A549 treated with GW870086 at 1 μM for 4 hours (cell line): ENCODE measurements around the gene ZKSCAN8. TPM values are rescaled to one million over a fixed set of nuclear protein-coding genes. Genes with fewer than 3 reads are reported as not detected.

Experiments used
- total RNA-seq: library from RNA; stranded (reverse); fragments of 200-300 nt; extraction: Qiagen RNA extraction; gene quantifications from 5 replicates; pipeline ENCODE4 v1.2.3, GENCODE V29; 2022; ENCODE audit warnings: low read depth

The ZKSCAN8 gene
- 2.7 to 5.8 TPM (median 5.4 TPM) in 5 replicates for total RNA-seq

DNA sequence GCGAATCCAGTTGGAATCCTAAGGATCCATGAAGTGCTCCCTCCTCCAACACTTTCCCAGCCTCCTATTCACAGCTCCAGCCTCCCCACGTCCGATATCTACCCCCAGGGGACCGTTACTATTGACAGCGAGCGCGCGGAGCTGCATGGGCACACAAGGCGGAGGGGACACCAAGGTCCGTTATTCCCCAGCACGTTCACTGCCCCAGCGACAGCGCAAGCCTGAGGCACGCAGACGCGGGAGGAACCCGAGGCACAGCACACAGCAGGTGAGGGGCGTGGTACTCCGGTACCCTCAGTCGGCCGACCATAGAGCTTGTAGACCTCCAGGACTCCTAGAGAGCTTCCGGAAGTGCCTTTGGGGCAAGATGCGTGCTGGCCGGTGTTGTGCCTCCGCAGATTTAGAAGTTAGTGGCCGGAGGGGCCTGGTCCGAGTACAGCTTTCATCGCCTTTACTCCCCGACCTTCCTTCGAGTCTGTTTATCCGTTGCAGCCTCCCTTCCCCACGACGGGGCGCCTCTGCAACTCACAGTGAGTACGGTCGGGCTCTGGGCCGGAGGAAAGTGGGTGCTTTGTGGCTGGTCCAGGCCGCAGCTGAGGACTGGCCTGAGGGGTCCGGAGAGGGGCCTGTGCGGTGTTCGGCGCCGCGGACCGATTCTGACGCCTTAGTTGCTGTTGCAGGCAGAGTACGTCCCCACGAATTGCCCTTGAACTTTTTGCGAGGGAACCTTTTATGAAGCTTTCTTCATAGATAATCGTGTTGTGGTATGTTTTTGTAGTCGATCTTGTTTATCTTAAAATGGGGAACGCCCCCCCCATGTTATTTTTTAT lies at the start of gene ZKSCAN8:
Gene ZKSCAN8 (plus strand): TSS at position 384 of the 830 bp plus-strand sequence. CDS start 6,525 bp downstream, outside the sequence.

GRCh38 chr6:28124350-28124970 lies 17.2 kb upstream of the ZKSCAN8 start, which contains the start of gene ZSCAN16:
Gene ZSCAN16 (plus strand): TSS chr6:28124609. CDS start chr6:28125444, 835 bp downstream.

Other genes with a start within 250 kb of the ZKSCAN8 start
- not detected in 5 replicates for gene OR2B2, start 229.5 kb upstream of the ZKSCAN8 start, total RNA-seq
- gene OR2B6, start 184.6 kb upstream of the ZKSCAN8 start, total RNA-seq: 0.14 to 0.32 TPM (median 0.18 TPM) in 3 of 5 replicates, not detected in the others
- 0.67 to 0.97 TPM (median 0.90 TPM) in 5 replicates for gene ZNF165, start 61.3 kb upstream of the ZKSCAN8 start, total RNA-seq
- gene ZSCAN16, start 17.3 kb upstream of the ZKSCAN8 start, total RNA-seq: 4.0 to 5.8 TPM (median 4.5 TPM) in 5 replicates
- 6.0 to 9.8 TPM (median 7.7 TPM) in 5 replicates for gene ZSCAN9, start 83.4 kb downstream of the ZKSCAN8 start, total RNA-seq
- 2.3 to 3.0 TPM (median 2.6 TPM) in 5 replicates for gene ZKSCAN4, start 110.4 kb downstream of the ZKSCAN8 start, total RNA-seq
- gene NKAPL, start 117.4 kb downstream of the ZKSCAN8 start, total RNA-seq: not detected in 5 replicates
- 4.0 to 6.0 TPM (median 5.7 TPM) in 5 replicates for gene ZSCAN26, start 125.3 kb downstream of the ZKSCAN8 start, total RNA-seq
- 4.6 to 5.1 TPM (median 5.0 TPM) in 5 replicates for gene PGBD1, start 139.7 kb downstream of the ZKSCAN8 start, total RNA-seq
- gene ZSCAN31, start 194.3 kb downstream of the ZKSCAN8 start, total RNA-seq: 1.6 to 2.5 TPM (median 2.0 TPM) in 5 replicates
- 1.4 to 2.1 TPM (median 2.1 TPM) in 5 replicates for gene ZKSCAN3, start 208.1 kb downstream of the ZKSCAN8 start, total RNA-seq